ENCODE results near the gene EEPD1.

- TF ChIP-seq POLR2A (IDR thresholded peaks at IDR 0.05), result no peak
- TF ChIP-seq, protein P1, sequence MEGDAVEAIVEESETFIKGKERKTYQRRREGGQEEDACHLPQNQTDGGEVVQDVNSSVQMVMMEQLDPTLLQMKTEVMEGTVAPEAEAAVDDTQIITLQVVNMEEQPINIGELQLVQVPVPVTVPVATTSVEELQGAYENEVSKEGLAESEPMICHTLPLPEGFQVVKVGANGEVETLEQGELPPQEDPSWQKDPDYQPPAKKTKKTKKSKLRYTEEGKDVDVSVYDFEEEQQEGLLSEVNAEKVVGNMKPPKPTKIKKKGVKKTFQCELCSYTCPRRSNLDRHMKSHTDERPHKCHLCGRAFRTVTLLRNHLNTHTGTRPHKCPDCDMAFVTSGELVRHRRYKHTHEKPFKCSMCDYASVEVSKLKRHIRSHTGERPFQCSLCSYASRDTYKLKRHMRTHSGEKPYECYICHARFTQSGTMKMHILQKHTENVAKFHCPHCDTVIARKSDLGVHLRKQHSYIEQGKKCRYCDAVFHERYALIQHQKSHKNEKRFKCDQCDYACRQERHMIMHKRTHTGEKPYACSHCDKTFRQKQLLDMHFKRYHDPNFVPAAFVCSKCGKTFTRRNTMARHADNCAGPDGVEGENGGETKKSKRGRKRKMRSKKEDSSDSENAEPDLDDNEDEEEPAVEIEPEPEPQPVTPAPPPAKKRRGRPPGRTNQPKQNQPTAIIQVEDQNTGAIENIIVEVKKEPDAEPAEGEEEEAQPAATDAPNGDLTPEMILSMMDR (IDR thresholded peaks at IDR 0.05), result no peak
These were observed 162.4 kb downstream of the EEPD1 start for GRCh38 chr7:36315309-36315944.
